Spleen (tissue), 7 donors: Measurements from ENCODE around the gene MOB1B.
A peak's percentile ranks its signal among the peaks of the same experiment; 100 is the strongest.

Source experiments
- CTCF ChIP-seq, 11 experiments: fragments of 200-600 bp in 7 of 11; fragments of 450-650 bp in 4 of 11; sonication (generic) in 4 of 11; IDR thresholded peaks in 8 of 11; conservative IDR thresholded peaks in 3 of 11; 1 replicate in 7 of 11; 2 replicates in 4 of 11; pipeline versions ENCODE4 v1.4.0 to v1.8.0; 2016 to 2021; ENCODE audit warnings: antibody characterized with exemption in 11 of 11, inconsistent platforms in 4 of 11, mild to moderate bottlenecking in 1 of 11
- POLR2A ChIP-seq, 3 donors: fragments of 450-650 bp; IDR thresholded peaks; one replicate each; pipeline ENCODE4 v1.5.1; 2017; ENCODE audit warnings: antibody characterized with exemption in 3 of 3, mild to moderate bottlenecking in 1 of 3
- POLR2AphosphoS5 ChIP-seq, 3 donors: sonication (generic); formaldehyde crosslinking; IDR thresholded peaks; one replicate each; pipeline ENCODE4 v1.5.1; 2017; ENCODE audit warnings: antibody characterized with exemption in 3 of 3
- donor health status: DM: no; HTN: no; CAD: no; lungs with moderate emphysema.
- donor health status: DM: no; HTN: no; CAD: no.
- donor health status: DM: no; HTN: no; CAD: no.

GRCh38 chr4:70902577-70903290, 565 bp downstream of the MOB1B start:
- TF ChIP-seq CTCF (IDR thresholded peaks at IDR 0.05 in 8 of 11, conservative IDR thresholded peaks at IDR 0.05 in 3 of 11): peak in 2 of 11 experiments; percentile 13 to 17
- no peak for TF ChIP-seq POLR2A (IDR thresholded peaks at IDR 0.05)
- no peak for TF ChIP-seq POLR2AphosphoS5 (IDR thresholded peaks at IDR 0.05)
